GM19238 (cell line): ENCODE data around the gene NUAK1.
"Not testable (repeated sequence)": the region's sequence is repeated elsewhere in the genome, so short reads cannot be mapped to it uniquely, and the experiment has no call there.

ENCODE experiments used
- DNase-seq: peaks from one replicate; pipeline ENCODE4 v3.0.0; 2011; ENCODE audit warnings: low spot score; ENCODE audit not compliant: insufficient read length

The NUAK1 gene

GRCh38 chr12:106147956-106148355 lies 9.2 kb upstream of the NUAK1 start:
- DNase-seq, result no peak

GRCh38 chr12:106146987-106147386 lies 8.2 kb upstream of the NUAK1 start:
- DNase-seq, result no peak

- DNase-seq, result no peak
These were observed 7.0 kb upstream of the NUAK1 start for GRCh38 chr12:106145539-106146447.

- DNase-seq, result no peak
These were observed 6.1 kb upstream of the NUAK1 start for GRCh38 chr12:106144847-106145246.

GRCh38 chr12:106142591-106143261 lies 4.0 kb upstream of the NUAK1 start:
- DNase-seq, result no peak

- not testable (repeated sequence) for DNase-seq
These were observed 3.2 kb upstream of the NUAK1 start for GRCh38 chr12:106141920-106142319.

GRCh38 chr12:106141452-106141851 lies 2.7 kb upstream of the NUAK1 start:
- no peak for DNase-seq

GRCh38 chr12:106141003-106141402 lies 2.2 kb upstream of the NUAK1 start:
- DNase-seq, result no peak

- DNase-seq, result no peak
These were observed 1.7 kb upstream of the NUAK1 start for GRCh38 chr12:106140223-106140986.

- DNase-seq, result no peak
These were observed 843 bp upstream of the NUAK1 start for GRCh38 chr12:106139422-106140171.

GRCh38 chr12:106138357-106138632 lies 459 bp downstream of the NUAK1 start:
- DNase-seq, result no peak

- no peak for DNase-seq
These were observed 1.0 kb downstream of the NUAK1 start for GRCh38 chr12:106137530-106138356.

GRCh38 chr12:106136263-106136662 lies 2.5 kb downstream of the NUAK1 start:
- DNase-seq, result peak; percentile 45

- no peak for DNase-seq
These were observed 3.0 kb downstream of the NUAK1 start for GRCh38 chr12:106135781-106136180.

- DNase-seq, result no peak
These were observed 3.7 kb downstream of the NUAK1 start for GRCh38 chr12:106135075-106135474.

- no peak for DNase-seq
These were observed 4.3 kb downstream of the NUAK1 start for GRCh38 chr12:106134294-106134949.

- no peak for DNase-seq
These were observed 5.3 kb downstream of the NUAK1 start for GRCh38 chr12:106133136-106134087.

- DNase-seq, result no peak
These were observed 6.3 kb downstream of the NUAK1 start for GRCh38 chr12:106132175-106133135.
